ENCODE results near the gene LYSMD3. TPM values are rescaled to one million over a fixed set of nuclear protein-coding genes. Genes with fewer than 3 reads are reported as not detected.

LYSMD3 gene
- total and polyA plus RNA-seq, 9 of the 15 experiments (the other 6 are each of a cell fraction or from before 2014, with no cell fraction given): 9.5 to 42.3 (median 20.7) TPM

DNA sequence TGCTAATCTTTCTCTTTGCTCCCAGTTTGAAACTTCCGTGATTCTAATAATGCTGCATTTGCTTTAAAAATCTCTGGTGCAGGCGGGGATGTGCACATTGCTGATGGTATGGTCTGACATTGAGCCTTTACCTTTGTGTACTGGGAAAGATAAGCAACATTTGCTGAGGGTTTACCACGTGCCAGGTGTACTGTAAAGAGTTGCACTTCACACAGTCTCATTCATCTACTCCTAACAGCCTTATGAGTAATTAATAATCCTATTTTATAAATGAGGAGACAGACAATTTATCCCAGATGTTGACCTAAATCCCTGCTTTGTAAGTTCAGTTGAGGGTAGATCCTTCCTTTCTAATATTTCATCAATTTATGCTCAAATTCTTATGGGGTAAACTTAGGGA is 28.5 kb upstream of the LYSMD3 start:
- Histone ChIP-seq H3K36me3 (ENCODE audit: control insufficient read depth, insufficient read depth, low read length) (no peaks in the 10 kb centered on the region), H3K9me3 (replicated peaks; ENCODE audit: control insufficient read depth, insufficient read depth, low read depth, low read length) (no peaks in the 10 kb centered on the region), H4K20me1 (replicated peaks; ENCODE audit: control insufficient read depth, insufficient read depth, low read length) (no peaks in the 10 kb centered on the region), H3K4me3 (peak overlapping the region; percentile 53), H3K9ac (ENCODE audit: insufficient read depth in 1 of 2, low read depth in 2 of 2, low read length in 2 of 2) (peak overlapping the region; percentile 5 to 52; a peak in 3 of 4 replicates), H3K4me2 (ENCODE audit: insufficient read depth, low read length) (peak overlapping the region; percentile 77), H3K4me1 (replicated peaks in 1 of 2; ENCODE audit: control insufficient read depth in 2 of 2, insufficient read depth in 2 of 2, low read length in 2 of 2) (peaks cover 4 to 10% of the 10 kb centered on the region in 2 experiments; a peak in 4 of 5 replicates), H3K79me2 (ENCODE audit: control insufficient read depth, insufficient read depth, low read length) (peaks cover 40% of the 10 kb centered on the region), H2AFZ (ENCODE audit: low read depth, low read length) (peak overlapping the region; percentile 60), H3K9me1 (ENCODE audit: control insufficient read depth, insufficient read depth, low read length) (no peaks in the 10 kb centered on the region), H3K27me3 (ENCODE audit: control insufficient read depth in 2 of 2, insufficient read depth in 2 of 2, low read length in 2 of 2) (no peaks in the 10 kb centered on the region), H3K27ac (ENCODE audit: extremely low read depth, low read depth, low read length) (peak overlapping the region; percentile 43; the same call in 1 of the 3 replicates)
- ATAC-seq: no peak
- no peak for TF ChIP-seq ETV1 (tag; conservative IDR thresholded peaks at IDR 0.05; ENCODE audit: low read depth)
- no peak for TF ChIP-seq ZNF431 (CRISPR knock-in tag; IDR thresholded peaks at IDR 0.05)
- no peak for TF ChIP-seq GATAD2A (IDR thresholded peaks at IDR 0.05)
- TF ChIP-seq RCOR1 (IDR thresholded peaks at IDR 0.05; ENCODE audit: borderline replicate concordance in 1 of 2, low read depth in 2 of 2, low read length in 2 of 2): no peak
- TF ChIP-seq ZNF41 (CRISPR knock-in tag; conservative IDR thresholded peaks at IDR 0.05): no peak
- TF ChIP-seq, protein P1, sequence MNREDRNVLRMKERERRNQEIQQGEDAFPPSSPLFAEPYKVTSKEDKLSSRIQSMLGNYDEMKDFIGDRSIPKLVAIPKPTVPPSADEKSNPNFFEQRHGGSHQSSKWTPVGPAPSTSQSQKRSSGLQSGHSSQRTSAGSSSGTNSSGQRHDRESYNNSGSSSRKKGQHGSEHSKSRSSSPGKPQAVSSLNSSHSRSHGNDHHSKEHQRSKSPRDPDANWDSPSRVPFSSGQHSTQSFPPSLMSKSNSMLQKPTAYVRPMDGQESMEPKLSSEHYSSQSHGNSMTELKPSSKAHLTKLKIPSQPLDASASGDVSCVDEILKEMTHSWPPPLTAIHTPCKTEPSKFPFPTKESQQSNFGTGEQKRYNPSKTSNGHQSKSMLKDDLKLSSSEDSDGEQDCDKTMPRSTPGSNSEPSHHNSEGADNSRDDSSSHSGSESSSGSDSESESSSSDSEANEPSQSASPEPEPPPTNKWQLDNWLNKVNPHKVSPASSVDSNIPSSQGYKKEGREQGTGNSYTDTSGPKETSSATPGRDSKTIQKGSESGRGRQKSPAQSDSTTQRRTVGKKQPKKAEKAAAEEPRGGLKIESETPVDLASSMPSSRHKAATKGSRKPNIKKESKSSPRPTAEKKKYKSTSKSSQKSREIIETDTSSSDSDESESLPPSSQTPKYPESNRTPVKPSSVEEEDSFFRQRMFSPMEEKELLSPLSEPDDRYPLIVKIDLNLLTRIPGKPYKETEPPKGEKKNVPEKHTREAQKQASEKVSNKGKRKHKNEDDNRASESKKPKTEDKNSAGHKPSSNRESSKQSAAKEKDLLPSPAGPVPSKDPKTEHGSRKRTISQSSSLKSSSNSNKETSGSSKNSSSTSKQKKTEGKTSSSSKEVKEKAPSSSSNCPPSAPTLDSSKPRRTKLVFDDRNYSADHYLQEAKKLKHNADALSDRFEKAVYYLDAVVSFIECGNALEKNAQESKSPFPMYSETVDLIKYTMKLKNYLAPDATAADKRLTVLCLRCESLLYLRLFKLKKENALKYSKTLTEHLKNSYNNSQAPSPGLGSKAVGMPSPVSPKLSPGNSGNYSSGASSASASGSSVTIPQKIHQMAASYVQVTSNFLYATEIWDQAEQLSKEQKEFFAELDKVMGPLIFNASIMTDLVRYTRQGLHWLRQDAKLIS (CRISPR knock-in tag; IDR thresholded peaks at IDR 0.05): no peak
- no peak for TF ChIP-seq ARID2 (IDR thresholded peaks at IDR 0.05)
- TF ChIP-seq, protein P2, sequence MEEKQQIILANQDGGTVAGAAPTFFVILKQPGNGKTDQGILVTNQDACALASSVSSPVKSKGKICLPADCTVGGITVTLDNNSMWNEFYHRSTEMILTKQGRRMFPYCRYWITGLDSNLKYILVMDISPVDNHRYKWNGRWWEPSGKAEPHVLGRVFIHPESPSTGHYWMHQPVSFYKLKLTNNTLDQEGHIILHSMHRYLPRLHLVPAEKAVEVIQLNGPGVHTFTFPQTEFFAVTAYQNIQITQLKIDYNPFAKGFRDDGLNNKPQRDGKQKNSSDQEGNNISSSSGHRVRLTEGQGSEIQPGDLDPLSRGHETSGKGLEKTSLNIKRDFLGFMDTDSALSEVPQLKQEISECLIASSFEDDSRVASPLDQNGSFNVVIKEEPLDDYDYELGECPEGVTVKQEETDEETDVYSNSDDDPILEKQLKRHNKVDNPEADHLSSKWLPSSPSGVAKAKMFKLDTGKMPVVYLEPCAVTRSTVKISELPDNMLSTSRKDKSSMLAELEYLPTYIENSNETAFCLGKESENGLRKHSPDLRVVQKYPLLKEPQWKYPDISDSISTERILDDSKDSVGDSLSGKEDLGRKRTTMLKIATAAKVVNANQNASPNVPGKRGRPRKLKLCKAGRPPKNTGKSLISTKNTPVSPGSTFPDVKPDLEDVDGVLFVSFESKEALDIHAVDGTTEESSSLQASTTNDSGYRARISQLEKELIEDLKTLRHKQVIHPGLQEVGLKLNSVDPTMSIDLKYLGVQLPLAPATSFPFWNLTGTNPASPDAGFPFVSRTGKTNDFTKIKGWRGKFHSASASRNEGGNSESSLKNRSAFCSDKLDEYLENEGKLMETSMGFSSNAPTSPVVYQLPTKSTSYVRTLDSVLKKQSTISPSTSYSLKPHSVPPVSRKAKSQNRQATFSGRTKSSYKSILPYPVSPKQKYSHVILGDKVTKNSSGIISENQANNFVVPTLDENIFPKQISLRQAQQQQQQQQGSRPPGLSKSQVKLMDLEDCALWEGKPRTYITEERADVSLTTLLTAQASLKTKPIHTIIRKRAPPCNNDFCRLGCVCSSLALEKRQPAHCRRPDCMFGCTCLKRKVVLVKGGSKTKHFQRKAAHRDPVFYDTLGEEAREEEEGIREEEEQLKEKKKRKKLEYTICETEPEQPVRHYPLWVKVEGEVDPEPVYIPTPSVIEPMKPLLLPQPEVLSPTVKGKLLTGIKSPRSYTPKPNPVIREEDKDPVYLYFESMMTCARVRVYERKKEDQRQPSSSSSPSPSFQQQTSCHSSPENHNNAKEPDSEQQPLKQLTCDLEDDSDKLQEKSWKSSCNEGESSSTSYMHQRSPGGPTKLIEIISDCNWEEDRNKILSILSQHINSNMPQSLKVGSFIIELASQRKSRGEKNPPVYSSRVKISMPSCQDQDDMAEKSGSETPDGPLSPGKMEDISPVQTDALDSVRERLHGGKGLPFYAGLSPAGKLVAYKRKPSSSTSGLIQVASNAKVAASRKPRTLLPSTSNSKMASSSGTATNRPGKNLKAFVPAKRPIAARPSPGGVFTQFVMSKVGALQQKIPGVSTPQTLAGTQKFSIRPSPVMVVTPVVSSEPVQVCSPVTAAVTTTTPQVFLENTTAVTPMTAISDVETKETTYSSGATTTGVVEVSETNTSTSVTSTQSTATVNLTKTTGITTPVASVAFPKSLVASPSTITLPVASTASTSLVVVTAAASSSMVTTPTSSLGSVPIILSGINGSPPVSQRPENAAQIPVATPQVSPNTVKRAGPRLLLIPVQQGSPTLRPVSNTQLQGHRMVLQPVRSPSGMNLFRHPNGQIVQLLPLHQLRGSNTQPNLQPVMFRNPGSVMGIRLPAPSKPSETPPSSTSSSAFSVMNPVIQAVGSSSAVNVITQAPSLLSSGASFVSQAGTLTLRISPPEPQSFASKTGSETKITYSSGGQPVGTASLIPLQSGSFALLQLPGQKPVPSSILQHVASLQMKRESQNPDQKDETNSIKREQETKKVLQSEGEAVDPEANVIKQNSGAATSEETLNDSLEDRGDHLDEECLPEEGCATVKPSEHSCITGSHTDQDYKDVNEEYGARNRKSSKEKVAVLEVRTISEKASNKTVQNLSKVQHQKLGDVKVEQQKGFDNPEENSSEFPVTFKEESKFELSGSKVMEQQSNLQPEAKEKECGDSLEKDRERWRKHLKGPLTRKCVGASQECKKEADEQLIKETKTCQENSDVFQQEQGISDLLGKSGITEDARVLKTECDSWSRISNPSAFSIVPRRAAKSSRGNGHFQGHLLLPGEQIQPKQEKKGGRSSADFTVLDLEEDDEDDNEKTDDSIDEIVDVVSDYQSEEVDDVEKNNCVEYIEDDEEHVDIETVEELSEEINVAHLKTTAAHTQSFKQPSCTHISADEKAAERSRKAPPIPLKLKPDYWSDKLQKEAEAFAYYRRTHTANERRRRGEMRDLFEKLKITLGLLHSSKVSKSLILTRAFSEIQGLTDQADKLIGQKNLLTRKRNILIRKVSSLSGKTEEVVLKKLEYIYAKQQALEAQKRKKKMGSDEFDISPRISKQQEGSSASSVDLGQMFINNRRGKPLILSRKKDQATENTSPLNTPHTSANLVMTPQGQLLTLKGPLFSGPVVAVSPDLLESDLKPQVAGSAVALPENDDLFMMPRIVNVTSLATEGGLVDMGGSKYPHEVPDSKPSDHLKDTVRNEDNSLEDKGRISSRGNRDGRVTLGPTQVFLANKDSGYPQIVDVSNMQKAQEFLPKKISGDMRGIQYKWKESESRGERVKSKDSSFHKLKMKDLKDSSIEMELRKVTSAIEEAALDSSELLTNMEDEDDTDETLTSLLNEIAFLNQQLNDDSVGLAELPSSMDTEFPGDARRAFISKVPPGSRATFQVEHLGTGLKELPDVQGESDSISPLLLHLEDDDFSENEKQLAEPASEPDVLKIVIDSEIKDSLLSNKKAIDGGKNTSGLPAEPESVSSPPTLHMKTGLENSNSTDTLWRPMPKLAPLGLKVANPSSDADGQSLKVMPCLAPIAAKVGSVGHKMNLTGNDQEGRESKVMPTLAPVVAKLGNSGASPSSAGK (IDR thresholded peaks at IDR 0.05): peak; percentile 24; the same call in 1 of the 2 replicates
- DNase-seq (ENCODE audit: extremely low read depth in 1 of 4, low spot score in 3 of 4): no peak
- 27% methylated on average over 3 of the region's 3 CpGs for WGBS (ENCODE audit: insufficient coverage, low coverage, missing lambda C conversion rate)
- CTCF ChIA-PET (ENCODE audit: low intra/inter-chr PET ratio): no interaction called here
- no peak for FAIRE-seq
- intact Hi-C loops (cut with micrococcal nuclease): no loop called here
- BruUV-seq (replicated peaks): TSS peak; percentile 83
- POLR2A ChIA-PET: interaction anchor here (0.8 to 1.0 kb wide), 2 partner anchors 10 to 17 kb away, joined by 3 to 4 read pairs; no protein-coding TSS in a partner anchor
- in situ Hi-C loops (cut with MboI): no loop called here

All from K562 (cell line).